K562 (cell line): Measurements from ENCODE around the gene ADD2. TPM values are rescaled to one million over a fixed set of nuclear protein-coding genes. Genes with fewer than 3 reads are reported as not detected.

Source experiments
- CHAMP1 ChIP-seq: fragments of 450-650 bp; IDR thresholded peaks from 2 replicates; pipeline ENCODE4 v1.6.1; 2016; ENCODE audit warnings: mild to moderate bottlenecking
- ETV1 ChIP-seq: fragments of 450-650 bp; conservative IDR thresholded peaks from 2 replicates; pipeline ENCODE4 v1.6.1; 2016; ENCODE audit warnings: missing genetic modification characterization, control low read depth, low read depth, missing compliant biosample characterization
- GATAD2B ChIP-seq: fragments of 450-650 bp; IDR thresholded peaks from 2 replicates; pipeline ENCODE4 v1.6.1; 2017; ENCODE audit warnings: mild to moderate bottlenecking, borderline replicate concordance
- GTF2A2 ChIP-seq: IDR thresholded peaks from 2 replicates; pipeline ENCODE4 v1.6.1; 2016; ENCODE audit warnings: mild to moderate bottlenecking, missing genetic modification characterization, missing compliant biosample characterization
- HDAC2 ChIP-seq: fragments of 450-650 bp; IDR thresholded peaks from 2 replicates; pipeline ENCODE4 v1.6.1; 2016; ENCODE audit warnings: mild to moderate bottlenecking
- HMGN3 ChIP-seq: IDR thresholded peaks from 2 replicates; pipeline ENCODE4 v1.6.1; 2011; ENCODE audit warnings: borderline replicate concordance, low read depth, mild to moderate bottlenecking, mixed read lengths, low read length; ENCODE audit not compliant: insufficient read length; ENCODE audit errors: extremely low read depth
- MBD1 ChIP-seq: fragments of 250-450 bp; sonication (Bioruptor Pico); IDR thresholded peaks from 2 replicates; pipeline ENCODE4 v1.8.0; 2022; ENCODE audit warnings: inconsistent platforms
- PCBP1 ChIP-seq: fragments of 200-400 bp; formaldehyde crosslinking; IDR thresholded peaks from 2 replicates; pipeline ENCODE4 v1.6.1; 2018; ENCODE audit warnings: mild to moderate bottlenecking, low read depth, low read length; ENCODE audit not compliant: poor library complexity, severe bottlenecking
- RNF219 ChIP-seq: fragments of 250-450 bp; sonication (Bioruptor Pico); IDR thresholded peaks from 2 replicates; pipeline ENCODE4 v1.5.0; 2022; ENCODE audit warnings: mild to moderate bottlenecking
- RUNX1 ChIP-seq: sonication (generic); IDR thresholded peaks from 2 replicates; pipeline ENCODE4 v1.6.1; 2016; ENCODE audit warnings: antibody characterized with exemption, low read depth
- SMARCC2 ChIP-seq: fragments of 450-650 bp; IDR thresholded peaks from 2 replicates; pipeline ENCODE4 v1.6.1; 2017; ENCODE audit warnings: antibody characterized with exemption, moderate library complexity, mild to moderate bottlenecking, low read depth
- SNIP1 ChIP-seq: fragments of 450-650 bp; IDR thresholded peaks from 2 replicates; pipeline ENCODE4 v1.7.1; 2017; ENCODE audit warnings: low read depth, mild to moderate bottlenecking
- SRF ChIP-seq, 2 experiments: fragments of 250-450, 450-650 bp in 1 of 2; sonication (Bioruptor Pico) in 1 of 2; sonication (generic) in 1 of 2; formaldehyde crosslinking; IDR thresholded peaks; 2 replicates each; pipeline versions ENCODE4 v1.5.0 to v1.5.1; 2020 to 2022; ENCODE audit warnings: mild to moderate bottlenecking in 1 of 2, missing genetic modification reagents in 1 of 2
- STAT5A ChIP-seq: IDR thresholded peaks from 2 replicates; pipeline ENCODE4 v1.6.1; 2012; ENCODE audit warnings: low read length, inconsistent platforms, borderline replicate concordance
- ZC3H4 ChIP-seq: sonication (generic); formaldehyde crosslinking; IDR thresholded peaks from 2 replicates; pipeline ENCODE4 v1.9.0; 2021; ENCODE audit warnings: missing genetic modification reagents, borderline replicate concordance
- ZNF143 ChIP-seq: sonication (generic); formaldehyde crosslinking; IDR thresholded peaks from 2 replicates; pipeline ENCODE4 v1.9.0; 2022; ENCODE audit warnings: mild to moderate bottlenecking, missing genetic modification reagents
- ZNF212 ChIP-seq: fragments of 450-650 bp; formaldehyde crosslinking; IDR thresholded peaks from 2 replicates; pipeline ENCODE4 v1.4.0; 2020; ENCODE audit warnings: mild to moderate bottlenecking
- ZNF23 ChIP-seq: fragments of 250-450 bp; sonication (Bioruptor Pico); IDR thresholded peaks from 2 replicates; pipeline ENCODE4 v1.4.0; 2020; ENCODE audit warnings: mild to moderate bottlenecking
- ZNF395 ChIP-seq: fragments of 200-800 bp; sonication (Bioruptor generic); IDR thresholded peaks from 2 replicates; pipeline ENCODE4 v1.6.1; 2017; ENCODE audit warnings: missing genetic modification characterization, missing compliant biosample characterization
- ZNF511 ChIP-seq: sonication (generic); formaldehyde crosslinking; IDR thresholded peaks from 2 replicates; pipeline ENCODE4 v1.8.0; 2022; ENCODE audit warnings: mild to moderate bottlenecking, missing genetic modification reagents
- ZNF551 ChIP-seq: fragments of 250-450 bp; sonication (Bioruptor Pico); IDR thresholded peaks from 2 replicates; pipeline ENCODE4 v1.5.0; 2021; ENCODE audit warnings: mild to moderate bottlenecking, moderate library complexity
- polyA plus RNA-seq, 8 experiments: library from polyadenylated mRNA; depleted of rRNA in 4 of 8; stranded (reverse) in 5 of 8; unstranded in 3 of 8; fragments of >200 nt; fragmentation: Nextera tagmentation in 2 of 8; fragmentation: Illumina TruSeq in 1 of 8; extraction: Ambion mirVana in 2 of 8; extraction: Trizol in 1 of 8; gene quantifications; 2 replicates each; pipeline versions ENCODE4 v1.2.1 to v1.2.3, GENCODE V29; 2011 to 2014; ENCODE audit warnings: inconsistent platforms in 1 of 8, missing spikeins in 1 of 8
- total RNA-seq, 7 experiments: library from RNA; depleted of rRNA in 6 of 7; stranded (reverse); fragments of >200 nt in 6 of 7; fragmentation: Illumina TruSeq in 2 of 7; extraction: Trizol in 2 of 7; gene quantifications; 2 replicates each; pipeline versions ENCODE4 v1.2.1 to v1.2.3, GENCODE V29; 2011 to 2021; ENCODE audit warnings: low replicate concordance in 1 of 7

ADD2 gene
- total and polyA plus RNA-seq, 9 of the 15 experiments (the other 6 are each of a cell fraction or from before 2014, with no cell fraction given), result 3.5 to 63.0 (median 36.2) TPM

GRCh38 chr2:70767079-70767698, 811 bp downstream of the ADD2 start (continued):
- TF ChIP-seq SMARCC2 (no peak), ZNF551 (no peak), ZNF143 (CRISPR knock-in tag) (no peak), ZNF23 (no peak), RNF219 (CRISPR knock-in tag) (no peak), PCBP1 (peak; percentile 69), HDAC2 (no peak), ZNF511 (CRISPR knock-in tag) (no peak), SRF (CRISPR knock-in tag; IDR thresholded peaks at IDR 0.05) (no peak), STAT5A (no peak), RUNX1 (no peak), GTF2A2 (tag) (no peak), SNIP1 (no peak), HMGN3 (peak; percentile 37), CHAMP1 (no peak), ZNF395 (CRISPR knock-in tag) (no peak), ZC3H4 (no peak), MBD1 (CRISPR knock-in tag) (no peak), ETV1 (no peak), ZNF212 (no peak), GATAD2B (no peak)
